Measurements from ENCODE around the gene ARSB.

ARSB gene

DNA sequence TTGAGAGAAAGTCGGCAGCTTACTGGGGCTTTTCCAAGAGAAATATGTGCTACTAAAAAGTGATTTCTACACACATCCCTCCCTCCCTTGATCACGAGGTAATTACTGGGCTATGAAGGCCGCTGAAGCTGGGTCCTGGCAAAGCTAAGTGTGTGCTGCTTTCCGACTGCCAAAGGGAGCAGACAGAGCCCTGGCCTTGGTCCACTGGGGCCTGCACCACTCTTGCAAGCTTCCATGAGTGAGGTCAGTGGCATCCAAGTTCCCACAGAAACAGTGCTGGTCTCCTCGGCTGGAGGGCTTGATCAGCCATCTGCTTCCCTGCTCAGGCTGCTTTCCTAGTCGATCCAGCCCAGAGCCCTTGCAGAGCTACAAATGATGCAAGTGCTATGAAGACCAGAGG, 181.8 kb downstream of the ARSB start:
- peak; percentile 54 for DNase-seq

DNA sequence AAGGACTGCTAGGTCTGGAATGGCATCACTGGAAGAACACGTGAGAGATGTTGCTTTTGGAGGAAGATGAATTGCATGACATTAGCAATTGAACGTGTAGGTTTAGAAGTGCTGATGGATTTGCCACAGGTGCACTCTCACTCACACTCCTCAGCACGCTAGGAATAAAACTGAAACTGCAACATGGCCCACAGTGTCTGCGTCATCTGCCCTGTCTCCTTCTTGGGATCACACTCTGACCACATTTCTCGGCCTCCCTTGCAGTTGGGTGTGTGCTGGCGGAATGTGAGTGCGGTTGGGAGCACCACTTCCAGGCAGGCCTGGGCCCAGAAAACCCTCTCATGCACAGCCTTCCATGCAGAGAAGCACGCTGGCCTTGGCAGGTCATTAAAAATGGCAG, 183.7 kb downstream of the ARSB start:
- DNase-seq: no peak

DNA sequence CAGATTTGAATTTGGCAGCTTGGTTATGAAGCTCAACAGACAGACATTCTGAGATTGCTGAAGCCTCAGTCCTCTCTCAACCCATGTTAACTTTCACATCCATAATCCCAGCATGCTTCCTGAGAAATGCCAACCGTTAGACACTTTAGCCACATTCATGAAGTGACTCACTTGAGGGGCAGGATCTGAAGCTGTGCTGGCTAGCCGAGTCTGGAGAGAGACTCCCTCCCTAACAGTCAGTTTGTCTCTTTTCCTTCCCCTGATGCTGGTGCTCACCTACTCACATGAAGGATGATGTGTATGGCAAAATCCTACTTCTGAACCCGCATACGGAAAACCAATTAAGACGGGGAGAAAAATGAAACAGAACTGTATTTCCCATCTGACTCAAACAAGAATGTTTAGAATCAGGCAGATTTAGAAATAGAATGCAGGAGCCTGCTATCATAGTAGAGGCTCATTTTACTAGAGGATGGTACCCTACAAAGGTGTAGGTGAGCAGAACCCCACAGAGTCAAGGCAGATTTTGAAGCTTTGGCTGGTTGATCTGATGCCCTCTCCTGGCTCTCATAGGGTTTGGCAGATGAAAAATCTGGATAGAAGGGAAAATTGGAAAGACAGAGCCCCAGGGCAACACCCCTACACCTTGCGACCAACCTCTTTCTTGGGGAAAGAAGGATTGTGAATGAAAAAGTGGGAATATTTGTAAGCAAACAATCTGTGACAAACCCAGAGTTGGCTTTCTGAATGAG, 185.7 kb downstream of the ARSB start:
- DNase-seq: peak; percentile 80

DNA sequence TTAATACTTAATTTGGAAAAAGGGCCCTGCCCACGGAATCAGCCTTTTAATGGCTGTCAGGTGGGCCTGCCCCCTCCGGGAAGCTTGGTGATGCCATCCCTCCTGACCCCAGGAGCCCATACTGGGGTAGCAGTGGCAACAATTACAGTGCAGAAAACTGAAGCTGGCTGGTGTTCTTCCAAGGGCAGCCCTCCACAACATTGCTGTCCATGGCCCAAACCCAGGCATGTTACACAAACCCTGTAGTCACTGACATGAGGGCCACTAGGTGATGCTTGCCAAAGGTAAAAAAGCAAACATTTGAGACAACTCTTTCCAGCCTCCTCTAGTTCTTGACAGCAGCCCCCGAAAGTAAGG, 186.5 kb downstream of the ARSB start:
- no peak for DNase-seq

DNA sequence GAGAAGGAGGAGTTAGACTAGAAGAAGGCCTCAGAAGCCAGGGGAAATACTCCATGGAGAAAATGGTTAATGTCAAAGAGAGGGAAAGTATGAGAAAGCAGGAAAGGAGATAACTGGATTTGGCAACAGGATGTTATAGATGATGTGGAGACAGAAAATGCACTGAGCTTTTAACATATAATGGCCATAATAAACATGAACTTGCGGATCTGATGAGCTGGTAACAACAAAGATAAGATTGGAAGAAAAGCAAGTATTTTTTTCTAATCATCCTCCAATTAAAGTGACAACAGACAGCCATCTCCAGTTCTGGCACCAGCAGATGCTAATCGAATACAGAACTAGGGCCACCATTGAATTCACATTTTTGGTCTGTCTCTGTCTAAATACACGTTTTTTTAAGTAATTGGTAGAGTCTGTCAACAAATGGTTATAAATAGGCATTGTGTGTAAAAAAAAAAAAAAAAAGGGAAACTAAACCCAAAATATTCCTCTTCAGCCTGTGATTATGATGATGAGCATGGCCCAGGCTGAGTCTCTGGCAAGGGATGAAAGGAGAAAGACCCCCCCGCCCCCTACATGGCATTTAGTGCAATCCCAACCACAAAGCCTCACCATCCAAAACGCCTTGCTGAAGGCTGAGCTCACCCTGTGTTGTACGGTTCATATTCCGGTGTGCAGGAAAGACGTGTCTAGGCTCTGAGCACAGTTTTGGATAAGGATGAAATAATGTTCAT, 187.0 kb downstream of the ARSB start:
- peak; percentile 79 for DNase-seq

DNA sequence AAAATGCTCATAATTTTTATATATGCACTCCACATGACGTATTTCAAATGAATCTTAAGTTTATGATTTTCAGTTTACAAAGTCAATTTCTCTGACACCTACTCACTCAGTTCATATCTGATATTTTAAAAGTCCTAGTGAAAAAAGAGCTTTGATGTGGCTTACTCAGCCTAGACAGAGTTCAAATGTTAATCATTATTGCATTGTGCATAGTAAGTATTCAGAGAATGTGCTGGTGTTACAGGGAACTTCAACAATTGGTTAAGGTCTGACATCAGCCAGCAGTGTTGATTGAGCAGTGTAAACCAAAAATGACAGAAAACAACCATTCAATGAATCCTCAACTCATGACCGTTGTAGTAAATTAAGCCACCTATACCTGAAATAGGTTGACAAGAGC, 189.4 kb downstream of the ARSB start:
- DNase-seq: no peak

DNA sequence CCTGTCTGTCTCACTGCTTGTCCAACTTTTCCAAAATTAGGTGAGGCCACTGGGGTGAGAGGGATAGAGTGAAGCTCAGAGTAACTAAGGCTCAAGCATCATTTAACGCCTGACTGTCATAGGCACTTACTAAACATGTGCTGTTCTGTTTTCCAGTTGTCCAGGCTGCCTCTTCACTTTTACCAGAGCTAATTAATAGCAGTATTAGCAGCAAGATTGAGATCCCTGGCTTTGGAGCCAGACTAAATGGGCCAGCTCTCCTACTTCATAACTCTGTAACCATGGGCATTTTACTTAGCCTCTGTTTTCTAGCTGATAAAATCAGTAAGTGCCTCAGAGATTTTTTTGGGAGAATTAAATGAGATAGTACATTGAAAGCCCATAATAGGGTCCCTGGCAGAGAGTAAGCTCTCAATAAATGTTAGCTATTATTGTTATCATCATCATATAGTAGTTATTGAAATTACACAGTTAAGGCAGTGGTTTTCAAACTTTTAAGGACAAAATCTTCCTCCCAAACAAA, 190.4 kb downstream of the ARSB start:
- DNase-seq: no peak

DNA sequence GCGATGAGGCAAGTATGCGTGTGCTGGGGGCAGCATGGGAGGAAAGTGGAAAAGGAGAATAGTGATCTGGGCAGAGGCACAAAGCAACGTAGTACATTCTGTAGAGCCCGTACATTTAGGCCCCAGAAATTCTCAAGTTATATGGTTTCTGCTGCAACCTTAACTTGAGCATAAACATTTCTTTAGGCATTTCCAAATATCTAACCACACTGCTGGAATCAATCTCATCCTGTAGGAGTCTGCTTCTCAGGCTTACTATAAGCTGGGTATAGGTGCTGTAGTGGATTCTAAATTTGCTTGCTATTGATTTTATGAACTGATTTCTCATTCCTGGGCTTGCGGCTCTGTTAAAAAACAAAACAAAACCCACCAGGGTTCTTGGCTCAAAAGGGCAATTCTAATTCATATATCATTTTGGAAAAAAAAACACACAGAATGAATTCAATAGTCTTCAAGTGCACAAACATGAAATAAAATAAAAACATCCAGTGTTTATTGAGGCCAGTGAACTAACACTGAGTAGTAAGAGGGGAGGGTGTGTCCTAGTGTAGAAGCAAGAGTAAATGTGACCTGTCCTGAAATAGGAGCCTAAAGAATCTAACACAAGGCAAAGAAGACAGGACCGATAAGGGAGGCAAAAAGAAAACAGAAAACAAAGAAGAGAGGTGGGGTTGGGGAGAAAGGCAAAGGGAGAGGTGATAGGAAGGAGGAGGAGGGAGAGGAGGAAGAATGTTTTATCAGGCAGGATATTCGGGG, 191.0 kb downstream of the ARSB start:
- no peak for DNase-seq

DNA sequence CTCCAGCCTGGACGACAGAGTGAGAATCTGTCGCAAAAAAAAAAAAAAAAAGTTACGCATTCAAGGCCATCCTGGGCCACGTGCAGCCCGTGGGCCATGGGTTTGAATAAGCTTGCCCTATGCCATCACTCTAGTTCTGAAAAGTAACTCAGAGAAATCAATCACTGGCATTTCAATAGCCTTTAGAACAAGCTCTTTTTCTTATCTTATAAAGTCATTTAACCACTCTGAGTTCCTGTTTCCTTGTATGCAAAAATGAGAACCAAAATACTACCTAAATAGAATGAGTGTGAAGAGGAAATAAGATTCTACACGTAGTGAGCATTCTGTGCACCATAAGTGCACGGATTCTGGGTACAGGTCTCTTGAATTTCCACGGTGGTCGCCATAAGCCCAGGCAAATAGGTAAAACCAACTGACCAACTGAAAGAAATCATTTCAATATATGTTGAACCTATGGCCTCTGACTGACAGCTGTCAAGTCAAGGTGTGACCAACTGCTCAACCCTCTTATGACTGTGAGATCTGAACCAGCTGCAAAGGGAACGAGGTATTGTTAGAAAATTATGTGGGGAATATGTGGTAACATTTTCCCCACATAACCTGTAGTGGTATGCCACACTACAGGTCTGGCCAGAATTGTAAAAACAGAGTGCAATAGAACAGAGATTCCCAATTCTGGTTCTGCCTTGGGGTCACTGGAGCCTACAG, 192.6 kb downstream of the ARSB start:
- no peak for DNase-seq

DNA sequence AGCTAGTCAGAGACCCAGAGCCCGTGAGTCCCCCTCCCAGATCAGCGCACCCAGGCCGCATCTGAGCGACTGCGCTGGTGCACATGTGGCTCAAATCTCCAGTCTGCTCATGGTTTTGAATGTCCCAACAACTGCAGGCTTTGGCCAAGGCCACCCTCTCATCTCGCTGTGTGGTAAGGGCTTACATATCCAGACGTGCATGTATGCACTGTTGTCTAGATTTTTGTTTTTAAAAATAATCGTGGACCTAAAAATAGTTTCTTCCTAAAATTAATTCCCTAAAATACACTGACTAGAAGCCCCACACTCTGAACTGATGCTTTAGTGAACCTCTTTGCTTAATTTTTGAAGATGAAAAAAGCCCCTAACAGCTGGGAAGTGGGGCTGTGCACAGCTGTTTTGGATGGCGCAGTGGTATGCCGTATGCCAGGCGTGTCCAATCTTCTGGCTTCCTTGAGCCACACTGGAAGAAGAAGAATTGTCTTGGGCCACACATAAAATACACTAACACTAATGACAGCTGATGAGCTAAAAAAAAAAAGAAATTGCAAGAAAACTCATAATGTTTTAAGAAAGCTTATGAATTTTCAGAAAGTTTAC, 193.5 kb downstream of the ARSB start:
- no peak for DNase-seq

DNA sequence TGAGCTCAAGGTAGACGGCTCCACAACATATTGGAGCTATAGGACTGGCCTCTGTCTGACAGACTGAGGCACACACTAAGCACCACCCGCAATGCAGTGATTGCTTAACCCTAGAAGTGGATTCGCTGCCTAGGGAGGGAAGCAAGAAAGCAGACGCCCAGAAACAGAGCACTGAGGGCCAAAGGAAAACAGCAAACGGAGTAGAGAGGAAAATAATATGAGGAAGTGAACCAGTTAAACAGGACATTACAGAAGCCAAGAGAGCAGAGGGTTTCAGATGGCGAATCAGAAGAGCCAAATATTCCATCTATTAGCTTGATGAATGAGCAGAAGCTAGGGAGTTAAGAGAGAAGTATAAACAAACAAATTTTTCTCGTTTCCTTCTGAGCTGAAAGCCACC, 197.3 kb downstream of the ARSB start:
- DNase-seq: no peak

DNA sequence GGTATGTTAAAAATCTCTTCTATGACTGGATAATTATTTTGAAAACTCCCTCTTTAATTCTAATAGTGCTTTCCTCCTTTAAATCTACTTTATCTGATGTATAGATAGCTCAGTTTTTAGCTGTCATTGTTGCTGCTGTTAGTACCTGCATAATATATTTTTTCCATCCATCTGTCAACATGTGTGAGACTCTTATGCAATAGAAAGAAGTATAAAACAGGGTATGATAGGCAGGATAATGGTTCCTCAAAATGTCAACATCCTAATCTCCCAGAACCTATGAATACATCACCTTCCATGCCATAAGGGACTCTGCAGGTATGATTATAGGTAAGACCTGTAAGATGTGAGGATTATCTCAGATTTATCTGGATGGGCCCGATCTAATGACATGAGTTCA, 199.7 kb downstream of the ARSB start:
- DNase-seq: no peak

DNA sequence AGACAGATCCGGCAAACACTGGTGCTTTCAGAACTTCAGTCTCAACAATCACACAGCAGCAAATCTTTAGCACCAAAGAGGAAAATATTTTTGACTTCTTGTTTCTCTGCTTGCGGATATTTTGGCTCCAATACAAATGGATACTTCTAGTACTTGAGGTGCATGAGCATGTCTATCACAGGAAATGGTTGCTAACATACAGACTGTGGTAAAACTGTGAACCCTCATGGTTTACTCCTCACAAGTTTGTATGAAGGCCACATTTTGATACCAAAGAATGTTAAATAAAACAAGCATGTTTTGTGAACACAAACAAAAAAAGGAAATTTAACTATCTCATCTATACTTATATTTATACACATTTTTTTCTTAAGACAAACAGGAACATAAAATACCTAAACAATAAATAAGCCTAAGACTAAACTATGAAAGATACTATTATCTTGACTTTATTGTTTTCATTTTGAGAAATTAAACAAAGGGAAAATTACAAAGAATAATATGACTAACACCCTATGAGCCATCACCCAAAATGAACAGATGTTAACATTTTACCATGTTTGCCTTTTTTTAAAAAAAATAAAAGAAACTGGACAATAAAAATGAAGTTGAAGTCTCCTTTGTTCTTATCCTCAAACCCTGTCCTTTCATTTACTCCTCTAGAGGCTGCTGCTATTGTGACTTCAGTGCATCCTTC, 201.5 kb downstream of the ARSB start:
- no peak for DNase-seq

DNA sequence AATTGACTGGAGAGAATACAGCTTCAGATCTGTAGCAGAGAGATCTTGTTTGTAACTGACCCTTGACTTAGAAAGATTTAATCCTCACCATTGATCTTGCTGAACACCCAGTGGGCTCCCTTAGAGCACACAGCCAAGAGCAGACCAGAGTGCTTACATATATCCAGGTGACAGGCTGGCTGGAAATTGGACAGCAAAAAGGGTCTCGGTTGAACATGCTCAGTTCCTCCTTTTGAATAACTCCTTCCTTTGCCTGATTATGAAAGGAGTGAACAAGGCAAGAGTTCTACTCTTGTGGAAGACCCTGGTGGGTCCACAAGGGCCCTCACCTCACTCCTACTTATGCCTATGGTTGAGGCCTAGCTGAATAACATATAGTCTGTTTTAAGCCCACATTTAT, 202.4 kb downstream of the ARSB start:
- no peak for DNase-seq

DNA sequence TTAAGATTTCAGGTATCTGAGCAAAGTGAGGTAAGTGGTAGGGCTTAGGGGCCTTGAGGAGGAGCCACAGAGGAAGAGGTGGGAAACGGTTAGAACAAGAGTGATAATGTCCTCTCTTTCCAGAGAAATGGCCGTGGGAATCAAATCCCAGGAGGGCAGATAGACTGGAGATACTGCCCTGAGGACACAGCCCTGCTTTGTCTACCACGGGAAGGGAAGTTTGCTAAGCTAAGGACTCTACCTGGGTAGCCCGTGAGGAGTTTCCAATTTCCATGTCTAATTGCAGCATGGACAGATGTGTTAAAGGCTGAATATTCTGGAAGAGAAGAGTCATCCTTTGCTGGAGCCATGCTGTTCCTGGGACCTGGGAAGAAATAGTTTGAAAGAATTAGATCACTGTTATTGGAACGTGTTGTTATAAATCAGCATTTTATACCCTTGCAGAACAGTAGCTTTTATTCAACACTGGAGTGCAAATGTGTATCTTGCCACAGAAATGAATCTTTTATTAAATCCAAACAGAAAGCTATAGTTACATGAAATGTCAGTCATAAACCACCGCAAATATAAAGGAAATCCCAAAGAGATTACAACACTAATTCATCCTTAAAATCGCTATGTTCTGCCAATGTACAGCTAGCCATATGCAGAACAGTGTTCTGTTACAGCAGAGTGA, 203.4 kb downstream of the ARSB start:
- no peak for DNase-seq

DNA sequence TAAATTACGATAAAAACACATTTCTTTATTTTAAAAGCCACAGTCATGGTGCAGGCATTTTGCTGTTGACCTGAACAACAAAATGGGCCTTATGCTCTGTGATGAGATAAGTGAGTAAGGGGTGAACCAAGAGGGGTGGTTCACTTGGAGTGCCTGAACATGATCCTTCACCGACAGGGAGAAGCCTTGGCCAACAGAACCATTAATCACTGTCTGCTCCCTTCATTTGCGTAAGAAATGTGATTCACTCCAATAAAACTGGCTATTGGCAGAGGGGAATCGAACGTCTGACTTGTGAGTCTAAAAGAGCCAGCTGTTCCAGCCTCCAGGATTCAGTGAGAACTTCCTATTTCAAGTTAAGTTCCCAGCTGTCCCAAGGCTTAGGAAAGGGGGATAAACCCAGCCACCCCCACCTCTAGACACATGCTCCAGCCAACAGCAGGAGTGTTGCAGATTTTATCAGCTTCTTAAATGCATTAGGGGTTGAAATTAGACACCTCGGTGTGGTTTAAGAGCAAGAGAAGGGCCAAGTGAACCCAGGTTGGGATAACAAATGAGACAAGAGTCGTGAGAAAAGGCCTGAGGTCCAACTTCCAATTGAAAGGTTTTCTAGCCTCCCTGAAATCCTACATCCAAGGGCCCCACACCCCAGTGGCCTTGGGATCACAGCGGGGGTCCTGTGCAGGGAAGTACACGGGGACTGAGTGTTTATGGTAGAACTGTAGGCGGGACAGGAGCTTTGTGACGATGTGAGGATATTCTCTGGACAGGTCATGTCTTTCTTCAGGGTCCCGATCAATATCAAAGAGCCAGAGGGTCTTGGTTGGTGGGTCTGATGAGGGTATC, 205.1 kb downstream of the ARSB start:
- DNase-seq: peak; percentile 73

DNA sequence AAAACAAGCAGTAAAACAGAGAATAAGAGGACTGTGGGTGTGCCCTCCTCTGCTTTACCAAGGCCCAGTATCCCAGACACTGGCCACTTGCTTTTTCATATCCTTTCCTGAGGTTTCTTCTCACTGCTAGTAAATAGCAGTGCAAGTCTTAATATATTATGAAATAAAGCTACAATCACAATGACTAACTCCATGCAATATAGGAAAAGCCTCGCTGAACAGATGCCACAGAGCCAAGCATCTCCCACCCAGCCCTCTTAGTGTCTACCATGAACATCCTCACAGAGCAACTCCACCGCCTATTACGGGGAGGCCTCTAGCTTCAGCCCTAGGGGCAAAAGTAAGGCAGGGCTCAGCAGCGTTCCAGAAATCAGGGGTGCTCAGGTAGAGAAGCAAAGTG, 205.8 kb downstream of the ARSB start:
- no peak for DNase-seq

DNA sequence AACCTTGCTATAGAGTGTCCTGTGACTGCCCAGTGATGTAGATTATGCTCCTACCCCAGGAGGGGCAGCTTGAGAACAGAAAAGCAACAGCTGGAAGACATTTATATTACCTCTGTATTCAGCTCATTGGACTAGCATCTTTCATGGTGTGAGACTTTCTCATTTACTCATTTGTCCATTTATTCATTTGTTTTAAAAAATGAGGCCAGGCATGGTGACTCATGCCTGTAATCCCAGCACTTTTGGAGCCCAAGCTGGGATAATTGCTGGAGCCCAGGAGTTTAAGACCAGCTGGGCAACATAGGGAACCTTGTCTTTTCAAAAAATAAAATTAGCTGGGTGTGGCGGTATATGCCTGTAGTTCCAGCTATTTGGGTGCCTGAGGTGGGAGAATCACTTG, 206.6 kb downstream of the ARSB start:
- DNase-seq: peak; percentile 61

DNA sequence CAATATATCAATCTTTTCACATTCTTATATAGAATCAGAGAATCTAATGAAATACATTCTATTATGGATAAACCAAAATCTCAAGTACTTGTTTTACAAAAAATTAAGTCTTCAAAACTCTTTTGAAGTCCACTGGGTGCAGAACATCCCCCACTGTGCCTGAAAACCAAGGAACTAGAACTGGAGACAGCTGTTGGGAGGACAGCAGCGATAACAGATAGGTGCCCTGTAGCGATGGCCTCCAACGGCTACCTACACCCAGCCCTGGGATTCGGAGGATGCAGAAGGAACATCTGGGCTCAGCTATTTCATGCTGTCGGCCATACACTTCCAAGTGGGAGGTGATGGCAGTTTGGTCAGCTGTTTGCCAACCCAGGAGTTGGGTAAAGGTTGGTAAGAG, 207.2 kb downstream of the ARSB start:
- DNase-seq: no peak

DNA sequence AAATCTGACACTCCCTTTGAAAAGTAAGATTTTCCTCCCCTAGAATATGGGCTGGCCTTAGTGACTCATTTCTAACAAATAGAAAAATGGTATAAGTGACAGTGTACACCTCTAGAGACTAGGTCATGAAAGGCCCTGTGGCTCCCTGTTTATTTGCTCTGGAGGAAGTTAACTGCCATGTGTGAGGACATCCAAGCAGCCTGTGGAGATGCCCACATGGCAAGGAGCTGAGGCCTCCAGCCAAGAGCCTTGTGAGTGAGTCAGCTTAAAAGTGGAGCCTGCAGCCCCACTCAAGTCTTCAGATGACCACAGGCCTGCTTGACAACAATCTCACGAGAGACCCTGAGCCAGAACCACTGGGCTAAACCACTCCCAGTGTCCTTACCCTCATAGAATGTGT, 208.5 kb downstream of the ARSB start:
- peak; percentile 42 for DNase-seq

All from fibroblast of skin of scalp (primary cell).